CD14-positive monocyte (primary cell): ENCODE data around the gene NLRX1. TPM values are rescaled to one million over a fixed set of nuclear protein-coding genes. Genes with fewer than 3 reads are reported as not detected.

Experiments used
- DNase-seq, 3 donors: peaks; one replicate each; pipeline ENCODE4 v3.0.0-alpha.2; 2011 to 2022
- H2AFZ ChIP-seq: 2 replicates; pipeline ENCODE4 v1.6.0; 2012; ENCODE audit warnings: mild to moderate bottlenecking, low read depth, low read length, inconsistent platforms; ENCODE audit not compliant: insufficient read depth, poor library complexity, severe bottlenecking
- H3K27ac ChIP-seq, 2 donors: 1 replicate in 1 of 2; 2 replicates in 1 of 2; pipeline ENCODE4 v1.5.1; 2012 to 2013; ENCODE audit warnings: low read length in 2 of 2, control low read depth in 1 of 2, inconsistent platforms in 1 of 2, low read depth in 1 of 2, mild to moderate bottlenecking in 1 of 2
- H3K27me3 ChIP-seq, 2 donors: one replicate each; pipeline versions ENCODE4 v1.6.0 to v1.6.1; 2011 to 2013; ENCODE audit warnings: low read length in 2 of 2; ENCODE audit not compliant: control insufficient read depth in 2 of 2, insufficient read depth in 2 of 2
- H3K36me3 ChIP-seq, 2 donors: replicated peaks in 1 of 2; 1 replicate in 1 of 2; 2 replicates in 1 of 2; pipeline versions ENCODE4 v1.5.1 to v1.6.1; 2012 to 2013; ENCODE audit warnings: low read length in 2 of 2, control low read depth in 1 of 2, inconsistent platforms in 1 of 2, mild to moderate bottlenecking in 1 of 2; ENCODE audit not compliant: insufficient read depth in 2 of 2, control insufficient read depth in 1 of 2
- H3K4me1 ChIP-seq, 2 donors: 1 replicate in 1 of 2; 2 replicates in 1 of 2; pipeline versions ENCODE4 v1.5.1 to v1.6.1; 2012 to 2013; ENCODE audit warnings: low read length in 2 of 2, control low read depth in 1 of 2, inconsistent platforms in 1 of 2, mild to moderate bottlenecking in 1 of 2, moderate library complexity in 1 of 2; ENCODE audit not compliant: insufficient read depth in 2 of 2, control insufficient read depth in 1 of 2
- H3K4me2 ChIP-seq: replicated peaks from 2 replicates; pipeline ENCODE3; 2012; ENCODE audit warnings: low read length, moderate library complexity, mild to moderate bottlenecking; ENCODE audit not compliant: poor library complexity, severe bottlenecking; ENCODE audit errors: extremely low read depth
- H3K4me3 ChIP-seq, 3 experiments: fragments of 200-600 bp in 1 of 3; sonication (generic) in 1 of 3; replicated peaks in 1 of 3; 1 replicate in 2 of 3; 2 replicates in 1 of 3; pipeline ENCODE4 v1.5.1; 2011 to 2013; ENCODE audit warnings: low read length in 3 of 3, mild to moderate bottlenecking in 3 of 3, control low read depth in 2 of 3, low read depth in 2 of 3, inconsistent platforms in 1 of 3, moderate library complexity in 1 of 3
- H3K79me2 ChIP-seq: 2 replicates; pipeline ENCODE4 v1.6.0; 2012; ENCODE audit warnings: mild to moderate bottlenecking, control low read depth, inconsistent platforms, low read length, moderate library complexity; ENCODE audit not compliant: insufficient read depth
- H3K9ac ChIP-seq: 2 replicates; pipeline ENCODE4 v1.6.0; 2017; ENCODE audit warnings: low read length, mild to moderate bottlenecking; ENCODE audit not compliant: insufficient read depth, poor library complexity, severe bottlenecking
- H3K9me3 ChIP-seq, 2 donors: replicated peaks in 1 of 2; 1 replicate in 1 of 2; 2 replicates in 1 of 2; pipeline versions ENCODE4 v1.5.1 to v1.6.1; 2012 to 2013; ENCODE audit warnings: low read length in 2 of 2, control low read depth in 1 of 2; ENCODE audit not compliant: control insufficient read depth in 1 of 2, insufficient read depth in 1 of 2
- H4K20me1 ChIP-seq: 2 replicates; pipeline ENCODE4 v1.6.0; 2012; ENCODE audit warnings: mild to moderate bottlenecking, low read length, control low read depth, moderate library complexity; ENCODE audit not compliant: insufficient read depth
- H3K27ac Mint-ChIP-seq, 7 donors: one replicate each; pipeline ENCODE4 v1.8.0; 2020; ENCODE audit warnings: mild to moderate bottlenecking in 7 of 7, mixed read lengths in 7 of 7, moderate library complexity in 6 of 7, inconsistent platforms in 2 of 7
- H3K27me3 Mint-ChIP-seq, 3 donors: one replicate each; pipeline ENCODE4 v1.8.0; 2021 to 2022; ENCODE audit warnings: low read depth in 3 of 3, mild to moderate bottlenecking in 3 of 3, mixed read lengths in 3 of 3, moderate library complexity in 3 of 3, inconsistent platforms in 1 of 3
- H3K36me3 Mint-ChIP-seq, 2 donors: one replicate each; pipeline ENCODE4 v1.8.0; 2020; ENCODE audit warnings: mixed read lengths in 2 of 2, inconsistent platforms in 1 of 2, mild to moderate bottlenecking in 1 of 2
- H3K4me1 Mint-ChIP-seq: one replicate; pipeline ENCODE4 v1.8.0; 2020; ENCODE audit warnings: mild to moderate bottlenecking, mixed read lengths
- H3K4me3 Mint-ChIP-seq, 2 donors: one replicate each; pipeline ENCODE4 v1.8.0; 2020; ENCODE audit warnings: mild to moderate bottlenecking in 2 of 2, mixed read lengths in 2 of 2, moderate library complexity in 1 of 2
- H3K9me3 Mint-ChIP-seq, 7 donors: one replicate each; pipeline ENCODE4 v1.8.0; 2020 to 2022; ENCODE audit warnings: mixed read lengths in 7 of 7, mild to moderate bottlenecking in 6 of 7, moderate library complexity in 6 of 7, inconsistent platforms in 2 of 7
- CTCF ChIP-seq: fragments of 200-600 bp; IDR thresholded peaks from one replicate; pipeline ENCODE4 v1.8.0; 2022; ENCODE audit warnings: antibody characterized with exemption, mild to moderate bottlenecking
- WGBS: methylation state at CpG from one replicate; pipeline ENCODE4 v1.1.5; 2013; ENCODE audit warnings: missing lambda C conversion rate; ENCODE audit not compliant: insufficient coverage; 5-methylcytosine and 5-hydroxymethylcytosine counted together
- intact Hi-C, 2 donors: fragments of 100-400 bp; cut with micrococcal nuclease; formaldehyde crosslinking; loops; one replicate each; pipeline versions ENCODE4 v1.15.0 to v1.15.1; 2023
- polyA plus RNA-seq, 3 donors: library from polyadenylated mRNA; depleted of rRNA in 1 of 3; unstranded in 2 of 3; stranded (reverse) in 1 of 3; fragments of 300-500 nt in 2 of 3; fragments of >200 nt in 1 of 3; fragmentation: Illumina TruSeq in 2 of 3; gene quantifications; 1 replicate in 2 of 3; 2 replicates in 1 of 3; pipeline ENCODE4 v1.2.3, GENCODE V29; 2012 to 2021

Gene NLRX1
- polyA plus RNA-seq, 3 donors, result 13.7 to 15.5 (median 14.2) TPM

- WGBS, result no CpG with 5 or more reads among the region's 7 CpGs
- peaks cover 28% of the 10 kb centered on the region for H3K4me1 Mint-ChIP-seq
- H3K4me1 ChIP-seq, result peaks cover 18 to 20% of the 10 kb centered on the region in 2 donors
- H3K4me2 ChIP-seq, result no peak overlapping the region
- no peak overlapping the region for H3K27ac Mint-ChIP-seq
- H3K27me3 ChIP-seq, result peaks cover 26 to 35% of the 10 kb centered on the region in 2 donors
- H3K9me3 ChIP-seq, result peaks cover 0 to 11% of the 10 kb centered on the region in 2 donors
- peak; percentile 60 to 68 (median 60) for DNase-seq
- H4K20me1 ChIP-seq, result no peaks in the 10 kb centered on the region
- no peak overlapping the region for H3K4me3 ChIP-seq
- H3K36me3 Mint-ChIP-seq, result peaks cover 0 to 5% of the 10 kb centered on the region in 2 donors
- peak overlapping the region in 1 of 2 donors; percentile 52 for H3K4me3 Mint-ChIP-seq
- H2AFZ ChIP-seq, result no peak overlapping the region
- peaks cover 0 to 19% (median 8%) of the 10 kb centered on the region in 7 donors for H3K9me3 Mint-ChIP-seq
- H3K27me3 Mint-ChIP-seq, result peaks cover 35 to 54% (median 40%) of the 10 kb centered on the region in 3 donors
- no peak overlapping the region for H3K27ac ChIP-seq
- intact Hi-C loops, result loop anchor here (10.0 kb wide), 1 partner anchor 50 kb away; no protein-coding TSS in a partner anchor
- H3K9ac ChIP-seq, result no peak overlapping the region
- no peaks in the 10 kb centered on the region for H3K79me2 ChIP-seq
- no peaks in the 10 kb centered on the region for H3K36me3 ChIP-seq
- peak; percentile 84 for TF ChIP-seq CTCF
Observed at GRCh38 chr11:119144825-119145486, 23.6 kb upstream of the NLRX1 start.

GRCh38 chr11:119145551-119145950, 23.0 kb upstream of the NLRX1 start:
- Mint-ChIP-seq H3K4me3 (peak overlapping the region in 1 of 2 donors; percentile 52), H3K4me1 (peaks cover 31% of the 10 kb centered on the region), H3K36me3 (peaks cover 0 to 5% of the 10 kb centered on the region in 2 donors), H3K27ac (no peak overlapping the region), H3K27me3 (peaks cover 41 to 58% (median 45%) of the 10 kb centered on the region in 3 donors), H3K9me3 (peaks cover 0 to 23% (median 8%) of the 10 kb centered on the region in 7 donors)
- 64% methylated on average over 3 of the region's 3 CpGs for WGBS
- intact Hi-C loops, result loop anchor here (10.0 kb wide), 1 partner anchor 49 kb away; no protein-coding TSS in a partner anchor
- Histone ChIP-seq H4K20me1 (no peaks in the 10 kb centered on the region), H2AFZ (no peak overlapping the region), H3K4me1 (peaks cover 18 to 22% of the 10 kb centered on the region in 2 donors), H3K36me3 (no peaks in the 10 kb centered on the region), H3K27me3 (peaks cover 32 to 41% of the 10 kb centered on the region in 2 donors), H3K27ac (no peak overlapping the region), H3K4me2 (no peak overlapping the region), H3K79me2 (no peaks in the 10 kb centered on the region), H3K9me3 (peaks cover 0 to 11% of the 10 kb centered on the region in 2 donors), H3K4me3 (no peak overlapping the region), H3K9ac (no peak overlapping the region)
- no peak for TF ChIP-seq CTCF
- DNase-seq, result no peak
